HG03432 (cell line): ENCODE measurements around the gene CPTP.
A peak's percentile ranks its signal among the peaks of the same experiment; 100 is the strongest.

Experiments used
- ATAC-seq: cut with Tn5 transposase; IDR thresholded peaks from one replicate; pipeline ENCODE4 v1.9.1; 2021; ENCODE audit warnings: mild to moderate bottlenecking, moderate library complexity; ENCODE audit not compliant: unreplicated experiment

The CPTP gene

GRCh38 chr1:1347026-1347595, 22.5 kb downstream of the CPTP start:
- no peak for ATAC-seq

- ATAC-seq = no peak
Measured at GRCh38 chr1:1347663-1348419, 23.2 kb downstream of the CPTP start.

GRCh38 chr1:1348420-1349255, 24.0 kb downstream of the CPTP start:
- peak; percentile 36 for ATAC-seq

- peak; percentile 69 for ATAC-seq
Measured at GRCh38 chr1:1349256-1350012, 24.8 kb downstream of the CPTP start, which contains the start of gene DVL1. DVL1 (minus strand) TSS chr1:1349418; CDS start chr1:1349065, 353 bp downstream.

GRCh38 chr1:1351511-1352427, 27.2 kb downstream of the CPTP start:
- ATAC-seq = no peak

- no peak for ATAC-seq
Measured at GRCh38 chr1:1352786-1353388, 28.3 kb downstream of the CPTP start.

- no peak for ATAC-seq
Measured at GRCh38 chr1:1353389-1354151, 29.0 kb downstream of the CPTP start.

GRCh38 chr1:1354271-1355247, 30.0 kb downstream of the CPTP start:
- ATAC-seq = no peak

- no peak for ATAC-seq
Measured at GRCh38 chr1:1355416-1355815, 30.8 kb downstream of the CPTP start.

- ATAC-seq = no peak
Measured at GRCh38 chr1:1356166-1356795, 31.7 kb downstream of the CPTP start.

- no peak for ATAC-seq
Measured at GRCh38 chr1:1356796-1357401, 32.3 kb downstream of the CPTP start.

- no peak for ATAC-seq
Measured at GRCh38 chr1:1357871-1358432, 33.4 kb downstream of the CPTP start.

GRCh38 chr1:1358433-1359271, 34.0 kb downstream of the CPTP start, which contains the start of gene MXRA8:
MXRA8 (minus strand) TSS chr1:1358555; CDS start chr1:1358504, 51 bp downstream.
- ATAC-seq = no peak

- ATAC-seq = no peak
Measured at GRCh38 chr1:1359308-1359663, 34.7 kb downstream of the CPTP start.

- no peak for ATAC-seq
Measured at GRCh38 chr1:1359664-1360468, 35.3 kb downstream of the CPTP start.
